GM19240 (cell line): ENCODE results near the gene ARMH3.
A peak's percentile ranks its signal among the peaks of the same experiment; 100 is the strongest.

Experiments used
- DNase-seq: peaks from one replicate; pipeline ENCODE4 v3.0.0; 2011; ENCODE audit warnings: low spot score; ENCODE audit not compliant: insufficient read length

Gene ARMH3

GRCh38 chr10:101896225-101896877 is 159.6 kb downstream of the ARMH3 start:
- no peak for DNase-seq

GRCh38 chr10:101895781-101896180 is 160.2 kb downstream of the ARMH3 start:
- no peak for DNase-seq

- no peak for DNase-seq
These were observed 161.2 kb downstream of the ARMH3 start for GRCh38 chr10:101894742-101895141.

- DNase-seq: no peak
These were observed 161.7 kb downstream of the ARMH3 start for GRCh38 chr10:101894266-101894665.

- no peak for DNase-seq
These were observed 162.4 kb downstream of the ARMH3 start for GRCh38 chr10:101893510-101894120.

GRCh38 chr10:101892782-101893391 is 163.1 kb downstream of the ARMH3 start:
- DNase-seq: no peak

GRCh38 chr10:101889256-101890210 is 166.4 kb downstream of the ARMH3 start:
- peak; percentile 65 for DNase-seq

GRCh38 chr10:101888251-101888949 is 167.6 kb downstream of the ARMH3 start:
- no peak for DNase-seq

- DNase-seq: no peak
These were observed 168.2 kb downstream of the ARMH3 start for GRCh38 chr10:101887775-101888174.

GRCh38 chr10:101886521-101887312 is 169.3 kb downstream of the ARMH3 start:
- DNase-seq: no peak

GRCh38 chr10:101881036-101881774 is 174.8 kb downstream of the ARMH3 start:
- DNase-seq: no peak

GRCh38 chr10:101880232-101880573 is 175.8 kb downstream of the ARMH3 start:
- no peak for DNase-seq

GRCh38 chr10:101879456-101880231 is 176.3 kb downstream of the ARMH3 start:
- DNase-seq: no peak

GRCh38 chr10:101878869-101879268 is 177.1 kb downstream of the ARMH3 start:
- no peak for DNase-seq

GRCh38 chr10:101875068-101875688 is 180.8 kb downstream of the ARMH3 start:
- DNase-seq: no peak

GRCh38 chr10:101874252-101874651 is 181.7 kb downstream of the ARMH3 start:
- DNase-seq: no peak

GRCh38 chr10:101867931-101868330 is 188.0 kb downstream of the ARMH3 start:
- no peak for DNase-seq

GRCh38 chr10:101859530-101859929 is 196.4 kb downstream of the ARMH3 start:
- DNase-seq: no peak
